CD4-positive, alpha-beta T cell treated with Interleukin-15 for 1 hour (primary cell): Measurements from ENCODE around the gene NUP50.

Source experiments
- DNase-seq: peaks from one replicate; pipeline ENCODE4 v3.0.0-alpha.2; 2020

The NUP50 gene

GRCh38 chr22:45196926-45197605 lies 33.3 kb downstream of the NUP50 start:
- no peak for DNase-seq

DNA sequence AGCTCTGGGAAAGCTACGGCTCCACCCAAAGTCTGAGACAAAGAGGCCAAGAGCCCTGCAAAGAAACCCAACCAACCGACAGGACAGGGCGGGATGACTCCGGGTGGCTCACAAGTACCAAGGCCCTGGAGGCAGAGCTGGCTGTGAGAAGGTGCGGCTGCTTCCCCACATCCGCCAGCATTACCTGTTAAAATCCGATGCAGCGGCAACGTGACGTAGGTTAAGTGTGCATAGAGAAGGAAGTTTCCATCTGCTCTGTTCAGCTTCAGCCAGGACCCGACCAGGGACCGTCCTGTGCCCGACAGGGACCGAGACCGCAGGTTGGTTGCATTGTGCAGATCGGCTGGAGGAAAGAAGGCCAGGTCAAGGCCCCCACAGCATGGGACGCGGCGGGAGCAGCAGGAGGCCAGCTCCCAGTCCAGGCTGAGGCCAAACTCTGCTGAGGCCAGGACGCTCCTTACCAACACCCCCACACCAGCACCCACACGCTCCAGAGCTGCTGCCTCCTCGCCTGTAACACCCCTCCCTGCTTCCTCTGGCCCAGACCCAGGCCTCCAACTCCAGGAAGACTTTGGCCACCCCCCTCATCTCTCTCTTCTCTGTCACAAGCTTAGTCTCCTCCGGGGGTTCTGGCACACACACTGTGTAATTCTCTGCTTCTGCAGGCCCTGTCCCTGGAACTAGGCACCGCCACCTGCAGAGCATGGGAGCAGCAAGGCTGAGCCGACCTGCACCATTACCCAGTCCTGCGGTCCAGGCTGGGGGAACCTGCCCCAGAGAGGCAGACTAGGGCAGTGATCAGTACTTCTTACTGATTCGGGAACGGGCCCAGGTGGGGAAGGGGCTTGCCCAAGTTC lies 34.1 kb downstream of the NUP50 start:
- no peak for DNase-seq

- DNase-seq = no peak
Measured at GRCh38 chr22:45198463-45198795, 34.7 kb downstream of the NUP50 start.

GRCh38 chr22:45199723-45200122 lies 36.0 kb downstream of the NUP50 start:
- no peak for DNase-seq

GRCh38 chr22:45200230-45200629 lies 36.5 kb downstream of the NUP50 start:
- no peak for DNase-seq

DNA sequence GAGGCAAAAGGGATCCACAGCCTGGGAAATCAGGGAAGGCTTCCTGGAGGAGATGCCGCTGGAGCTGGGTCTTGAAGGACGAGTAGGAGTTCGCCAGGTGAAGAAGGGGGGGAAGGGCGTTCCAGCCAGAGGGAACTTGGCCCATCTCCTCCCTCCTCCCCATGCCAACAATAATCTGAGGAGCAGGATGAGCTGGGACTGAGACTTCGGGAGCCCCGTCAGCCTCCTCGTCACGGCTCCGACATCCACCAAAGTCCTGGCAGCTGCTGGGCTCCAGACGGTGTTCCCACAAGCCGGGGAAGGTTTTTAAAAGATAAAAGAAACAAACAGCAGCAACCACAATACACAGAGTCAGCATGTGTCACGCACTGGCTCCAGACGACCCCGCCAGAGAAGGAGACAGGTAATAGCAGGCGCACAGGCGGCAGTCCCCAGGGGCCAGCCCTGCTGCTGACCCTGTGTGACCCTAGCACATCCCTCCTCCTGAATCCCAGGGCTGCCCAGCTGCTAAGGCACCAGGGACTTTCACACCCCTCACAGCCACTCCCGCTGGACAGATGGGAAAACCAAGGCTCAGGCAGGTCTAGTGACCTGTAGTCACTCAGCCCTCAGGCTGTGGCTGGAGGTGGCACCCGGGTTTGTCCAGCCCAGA lies 37.3 kb downstream of the NUP50 start:
- no peak for DNase-seq

DNA sequence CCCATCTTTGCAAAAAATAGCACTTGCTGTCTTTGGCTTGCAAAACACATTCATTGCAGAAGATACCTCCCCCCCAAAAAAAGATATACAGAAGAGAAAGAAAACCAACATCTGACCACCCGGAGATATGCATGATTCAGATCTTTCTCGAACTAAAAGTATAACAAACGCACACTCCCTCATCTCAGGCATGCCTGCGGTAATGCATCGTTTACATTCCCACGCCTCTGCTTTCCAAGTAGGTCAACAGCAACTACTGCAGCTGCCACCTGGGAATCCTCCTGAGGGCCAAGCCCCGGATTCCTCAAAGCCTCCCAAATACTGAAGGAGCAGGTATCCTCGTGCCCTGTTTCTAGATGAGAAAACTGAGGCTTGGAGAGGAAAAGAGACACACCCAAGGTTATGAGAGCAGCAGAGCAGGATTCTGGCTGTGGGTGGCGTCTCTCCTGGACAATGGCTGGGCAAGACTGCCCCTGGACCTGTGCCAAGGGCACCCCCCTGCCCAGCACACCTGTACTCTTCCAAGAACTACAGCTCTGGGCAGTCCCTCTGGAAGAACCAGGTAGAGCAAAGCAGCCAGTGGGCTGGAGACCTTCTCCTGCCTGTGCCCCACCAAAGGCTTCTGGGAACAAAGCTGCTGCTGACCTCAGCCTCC lies 38.1 kb downstream of the NUP50 start:
- DNase-seq = no peak

DNA sequence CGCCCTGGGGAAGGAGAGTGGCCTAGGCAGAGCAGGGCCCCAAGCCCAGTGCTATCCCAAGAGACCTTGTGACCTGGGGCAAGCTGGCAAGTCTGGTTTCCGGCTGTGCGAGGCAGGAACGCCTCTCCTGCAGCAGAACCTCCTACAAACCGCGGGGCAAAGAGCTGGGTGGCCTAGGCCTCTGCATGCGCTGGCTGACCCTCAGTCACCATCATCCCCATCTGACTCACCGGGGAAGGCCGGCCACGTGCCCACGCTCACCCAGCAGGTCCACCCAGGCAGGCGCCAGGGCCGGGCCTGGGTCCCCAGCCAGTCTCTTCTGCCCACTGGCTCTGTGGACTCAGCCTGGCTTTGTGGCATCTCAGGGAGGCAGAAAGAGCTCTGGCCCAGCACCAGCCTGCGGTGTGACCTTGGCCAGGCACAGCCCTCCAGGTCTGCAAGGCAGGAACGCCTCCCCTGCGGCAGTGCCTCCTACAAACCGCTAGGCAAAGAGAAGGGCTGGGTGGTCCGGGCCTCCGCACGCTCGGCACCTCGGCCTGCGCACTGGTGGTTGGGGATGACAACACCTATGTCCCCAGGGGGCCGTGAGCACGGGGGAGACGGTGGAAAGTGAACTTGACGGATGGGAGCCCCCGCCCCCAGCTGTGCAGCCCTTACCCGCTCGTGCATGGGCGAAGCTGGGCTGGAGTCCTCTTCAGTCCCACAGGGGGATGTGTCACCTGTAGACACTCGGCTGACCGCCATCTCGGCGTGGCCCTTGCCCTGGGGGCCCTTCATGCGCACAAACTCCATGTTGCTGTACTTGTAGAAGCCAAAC lies 38.8 kb downstream of the NUP50 start:
- no peak for DNase-seq

DNA sequence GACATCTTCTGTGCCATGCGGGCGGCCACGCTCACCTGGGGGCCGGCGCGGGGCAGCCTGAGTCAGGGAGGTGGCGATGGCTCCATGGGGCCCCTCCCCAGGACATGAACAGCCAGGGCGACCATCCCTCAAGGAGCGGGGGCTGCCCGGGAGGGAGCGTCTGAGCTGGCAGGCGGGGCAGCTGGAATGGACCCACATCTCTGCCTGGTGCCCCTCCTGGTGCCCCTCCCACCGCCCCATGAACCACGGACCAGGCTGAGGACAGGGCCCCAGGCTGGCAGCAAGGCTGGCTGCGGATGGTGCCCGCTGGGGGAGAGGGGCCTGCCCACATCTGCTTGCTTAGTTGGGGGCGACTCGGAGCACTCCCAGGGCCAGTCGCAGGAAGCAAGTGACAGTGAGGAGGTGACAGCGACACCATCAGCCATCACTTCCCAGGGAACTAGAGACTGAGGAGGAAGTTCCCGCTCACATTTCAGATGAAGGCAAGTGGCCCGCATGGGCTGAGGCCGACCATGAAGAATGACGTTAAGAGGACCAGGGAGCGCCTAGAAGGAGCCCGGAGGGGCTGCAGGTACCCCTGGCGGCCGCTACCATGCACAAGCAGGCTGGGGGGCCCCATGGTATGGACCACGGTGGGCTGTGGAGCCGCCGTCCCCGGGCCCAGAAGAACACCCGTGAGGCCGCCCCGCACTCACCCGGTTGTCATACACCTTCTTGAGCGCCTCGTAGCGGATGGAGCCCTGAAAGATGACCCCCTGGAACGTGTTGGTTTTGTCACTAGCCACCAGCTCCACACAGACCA lies 39.6 kb downstream of the NUP50 start:
- DNase-seq = no peak

DNA sequence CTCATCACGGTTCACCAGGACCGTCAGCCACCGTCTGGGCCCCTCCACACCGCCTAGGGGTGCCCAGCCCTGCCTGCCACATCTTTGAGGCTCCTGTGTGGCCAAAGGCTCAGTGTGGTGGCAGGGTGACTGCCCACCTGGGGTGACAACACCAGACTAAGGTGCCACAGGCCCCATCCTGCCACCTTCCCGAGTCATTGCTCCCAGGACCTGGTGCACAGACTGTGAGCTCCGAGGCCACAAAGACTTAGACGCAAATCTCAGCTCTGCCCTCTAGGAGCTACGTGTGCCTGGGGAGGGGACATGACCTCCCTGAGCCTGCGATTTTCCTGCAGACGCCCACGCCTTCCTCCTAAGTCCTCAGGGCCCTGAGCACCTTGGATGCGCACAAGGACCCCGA lies 40.5 kb downstream of the NUP50 start:
- no peak for DNase-seq

DNA sequence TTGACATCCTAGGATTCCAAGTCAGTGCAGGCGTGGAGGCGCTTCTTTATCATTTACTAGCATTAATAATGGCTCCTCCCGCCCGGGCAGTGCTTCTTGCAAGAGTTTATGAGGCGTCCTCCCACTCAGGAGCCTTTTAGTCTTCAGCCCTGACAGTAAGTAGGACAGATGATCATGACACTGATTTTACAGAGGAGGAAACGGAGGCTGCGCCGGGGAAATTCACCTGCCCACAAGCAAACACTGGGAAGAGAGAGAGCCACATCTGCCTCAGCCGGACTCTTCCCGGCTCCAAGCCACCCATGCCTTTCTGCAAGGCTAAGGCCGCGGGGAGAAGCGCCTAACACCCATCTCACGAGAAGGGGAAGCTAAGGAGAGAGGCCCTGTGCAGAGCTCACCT lies 41.1 kb downstream of the NUP50 start:
- DNase-seq = no peak

DNA sequence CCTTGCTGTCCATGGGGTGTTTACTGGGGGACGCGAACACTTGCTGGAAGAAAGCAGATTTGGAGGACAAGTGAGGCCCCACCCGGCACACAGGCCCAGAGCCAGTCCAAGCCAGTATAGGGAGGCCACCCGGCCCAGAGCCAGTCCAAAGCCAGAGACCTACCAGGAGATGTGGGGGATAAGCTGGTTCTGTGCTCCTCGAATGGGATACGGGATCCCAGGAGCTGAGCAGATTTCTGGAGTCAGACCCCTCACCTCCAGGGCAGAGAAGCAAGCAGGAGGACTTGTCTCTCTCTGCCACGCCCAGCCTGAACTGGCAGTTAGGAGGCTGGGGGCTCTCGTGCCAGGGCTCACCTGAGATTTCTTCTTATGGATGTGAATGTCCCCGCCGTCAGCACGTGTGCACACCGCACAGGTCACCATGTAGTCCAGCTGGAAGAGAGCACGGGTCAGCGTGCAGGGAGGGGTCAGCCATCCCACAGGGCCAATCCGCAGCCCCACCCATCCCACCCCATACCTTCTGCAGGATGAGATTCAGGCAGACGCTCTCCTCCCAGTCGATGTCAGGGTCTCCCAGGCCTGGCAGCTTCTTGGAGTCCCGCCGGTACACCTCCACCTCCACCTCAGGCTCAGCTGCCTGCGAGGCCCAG lies 41.7 kb downstream of the NUP50 start:
- DNase-seq = no peak

- DNase-seq = no peak
Measured at GRCh38 chr22:45206233-45206632, 42.5 kb downstream of the NUP50 start.

DNA sequence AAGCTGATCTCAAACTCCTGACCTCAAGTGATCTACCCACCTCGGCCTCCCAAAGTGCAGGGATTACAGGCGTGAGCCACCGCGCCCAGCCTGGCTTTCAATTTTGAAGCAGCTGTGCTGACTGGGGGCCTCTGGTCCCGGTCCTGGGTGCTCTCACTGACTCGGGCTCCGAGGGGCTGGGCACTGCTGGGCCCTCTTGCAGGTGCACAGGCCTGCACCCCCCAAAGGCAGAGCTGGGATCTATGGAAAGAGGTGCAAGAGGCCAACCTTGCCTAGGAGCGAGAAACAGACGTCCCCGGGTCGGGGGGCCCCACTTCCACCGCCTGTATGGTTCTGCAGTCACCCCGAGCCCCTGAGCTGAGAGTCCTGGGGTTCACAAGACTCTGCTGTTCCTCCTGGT lies 43.8 kb downstream of the NUP50 start:
- DNase-seq = no peak

- DNase-seq = no peak
Measured at GRCh38 chr22:45207981-45208664, 44.4 kb downstream of the NUP50 start.

- DNase-seq = no peak
Measured at GRCh38 chr22:45208696-45208992, 44.9 kb downstream of the NUP50 start.

- DNase-seq = no peak
Measured at GRCh38 chr22:45208993-45209838, 45.5 kb downstream of the NUP50 start.

GRCh38 chr22:45210174-45210573 lies 46.4 kb downstream of the NUP50 start:
- no peak for DNase-seq

GRCh38 chr22:45210577-45210976 lies 46.9 kb downstream of the NUP50 start:
- no peak for DNase-seq

DNA sequence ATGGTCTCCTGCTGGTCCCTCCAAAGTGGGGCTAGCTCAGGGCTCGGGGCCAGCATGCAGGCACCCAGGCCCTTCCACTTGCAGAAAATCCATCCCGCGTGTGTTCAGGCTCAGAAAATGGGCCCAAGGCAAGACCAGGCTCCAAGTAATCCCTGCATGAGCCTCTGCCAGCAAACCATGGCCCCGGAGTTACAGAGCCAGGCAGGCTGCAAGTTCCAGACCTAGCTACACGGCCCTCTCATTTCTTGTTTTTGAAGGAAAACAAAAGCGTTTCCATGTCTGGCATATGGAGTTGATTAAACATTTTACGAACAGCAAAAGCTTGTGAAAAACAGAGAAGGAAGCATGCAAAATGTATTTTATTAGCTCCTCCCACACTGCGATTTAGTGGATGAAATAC lies 47.3 kb downstream of the NUP50 start:
- no peak for DNase-seq
